Prostate gland (tissue), 2 donors: Measurements from ENCODE around the gene ORAI3.

Source experiments
- POLR2AphosphoS5 ChIP-seq: sonication (generic); formaldehyde crosslinking; IDR thresholded peaks from one replicate; pipeline ENCODE4 v1.6.1; 2017; ENCODE audit warnings: antibody characterized with exemption
- TF ChIP-seq, protein P1 (sequence below), 4 experiments: fragments of 200-600 bp in 2 of 4; fragments of 450-650 bp in 2 of 4; sonication (generic) in 2 of 4; IDR thresholded peaks; 1 replicate in 3 of 4; 2 replicates in 1 of 4; pipeline ENCODE4 v1.5.1; 2016 to 2019; ENCODE audit warnings: antibody characterized with exemption in 4 of 4, mild to moderate bottlenecking in 2 of 4, moderate library complexity in 2 of 4

DNA sequence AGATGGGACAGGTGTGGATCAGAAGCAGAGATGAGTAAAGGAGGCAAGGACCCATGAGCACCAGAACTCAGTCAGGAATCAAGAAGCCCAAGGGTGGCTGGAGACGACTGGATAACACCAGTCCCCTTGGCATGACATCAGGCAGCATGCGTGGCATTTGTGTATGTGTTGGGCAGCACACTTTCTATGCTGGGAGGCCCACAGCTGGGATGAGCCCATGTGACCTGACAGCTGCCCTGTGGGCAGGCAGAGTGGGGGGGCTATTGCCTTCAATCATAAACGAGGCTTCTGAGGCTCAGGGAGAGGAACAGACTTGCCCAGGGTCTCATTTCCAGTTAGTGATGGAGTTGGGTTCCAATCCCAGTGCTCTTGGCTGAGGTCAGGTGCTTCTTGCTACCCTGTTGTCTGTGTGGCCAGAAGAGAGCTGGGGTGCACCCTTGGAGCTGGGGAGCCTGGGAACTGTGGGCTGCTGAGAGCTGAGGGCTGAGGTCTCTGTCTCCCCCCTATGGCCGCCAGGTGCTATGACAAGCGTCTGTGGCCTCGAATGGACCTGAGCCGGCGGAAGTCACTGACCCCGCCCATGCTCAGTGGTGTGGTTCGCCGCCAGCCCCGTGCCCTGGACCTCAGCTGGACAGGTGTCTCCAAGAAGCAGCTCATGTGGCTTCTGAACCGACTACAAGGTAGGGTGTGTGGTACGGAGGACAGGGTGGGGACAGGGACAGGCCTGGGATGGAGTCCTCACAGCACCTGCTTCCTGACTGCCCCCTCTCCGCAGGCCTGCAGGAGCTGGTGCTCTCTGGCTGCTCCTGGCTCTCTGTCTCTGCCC lies 7.1 kb upstream of the ORAI3 start:
- TF ChIP-seq, protein P1, sequence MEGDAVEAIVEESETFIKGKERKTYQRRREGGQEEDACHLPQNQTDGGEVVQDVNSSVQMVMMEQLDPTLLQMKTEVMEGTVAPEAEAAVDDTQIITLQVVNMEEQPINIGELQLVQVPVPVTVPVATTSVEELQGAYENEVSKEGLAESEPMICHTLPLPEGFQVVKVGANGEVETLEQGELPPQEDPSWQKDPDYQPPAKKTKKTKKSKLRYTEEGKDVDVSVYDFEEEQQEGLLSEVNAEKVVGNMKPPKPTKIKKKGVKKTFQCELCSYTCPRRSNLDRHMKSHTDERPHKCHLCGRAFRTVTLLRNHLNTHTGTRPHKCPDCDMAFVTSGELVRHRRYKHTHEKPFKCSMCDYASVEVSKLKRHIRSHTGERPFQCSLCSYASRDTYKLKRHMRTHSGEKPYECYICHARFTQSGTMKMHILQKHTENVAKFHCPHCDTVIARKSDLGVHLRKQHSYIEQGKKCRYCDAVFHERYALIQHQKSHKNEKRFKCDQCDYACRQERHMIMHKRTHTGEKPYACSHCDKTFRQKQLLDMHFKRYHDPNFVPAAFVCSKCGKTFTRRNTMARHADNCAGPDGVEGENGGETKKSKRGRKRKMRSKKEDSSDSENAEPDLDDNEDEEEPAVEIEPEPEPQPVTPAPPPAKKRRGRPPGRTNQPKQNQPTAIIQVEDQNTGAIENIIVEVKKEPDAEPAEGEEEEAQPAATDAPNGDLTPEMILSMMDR (IDR thresholded peaks at IDR 0.05) = peak; percentile 33 to 85 (median 68)
- peak; percentile 7 for TF ChIP-seq POLR2AphosphoS5
